Measurements from ENCODE around the gene KCNQ1.

The KCNQ1 gene

GRCh38 chr11:2399488-2400068 is 45.2 kb upstream of the KCNQ1 start:
- H3K4me1 ChIP-seq (ENCODE audit: insufficient read depth, low read length, severe bottlenecking) = peaks cover 23% of the 10 kb centered on the region
- no peaks in the 10 kb centered on the region for H3K9me2 ChIP-seq (ENCODE audit: low read depth, low read length)
- no peak overlapping the region for H2AFZ ChIP-seq (ENCODE audit: low read length)
- no peaks in the 10 kb centered on the region for H4K20me1 ChIP-seq (ENCODE audit: insufficient read depth, low read length)
- H3K27ac ChIP-seq (ENCODE audit: low read depth, low read length, poor library complexity, severe bottlenecking) = peak overlapping the region; percentile 55
- no peaks in the 10 kb centered on the region for H3K79me2 ChIP-seq (ENCODE audit: insufficient read depth, low read length)
- peaks cover 50% of the 10 kb centered on the region for H3K36me3 ChIP-seq (ENCODE audit: insufficient read depth, low read length)
- no peaks in the 10 kb centered on the region for H3F3A ChIP-seq (ENCODE audit: insufficient read depth, low read length)
- H3K27me3 ChIP-seq (ENCODE audit: insufficient read depth, low read length) = no peaks in the 10 kb centered on the region
- peak overlapping the region; percentile 76 for H3K9ac ChIP-seq (ENCODE audit: low read length)
- peak overlapping the region; percentile 71 for H3K4me3 ChIP-seq (ENCODE audit: low read depth, low read length, poor library complexity, severe bottlenecking)
- TF ChIP-seq CTCF (IDR thresholded peaks at IDR 0.05; ENCODE audit: low read length) (no peak), EZH2 (IDR thresholded peaks at IDR 0.05; ENCODE audit: borderline replicate concordance, low read length) (no peak)
- no peaks in the 10 kb centered on the region for H3K9me3 ChIP-seq (ENCODE audit: low read length)
- peak overlapping the region; percentile 69 for H3K4me2 ChIP-seq (ENCODE audit: low read length)

- Histone ChIP-seq H4K20me1 (ENCODE audit: insufficient read depth, low read length) (no peaks in the 10 kb centered on the region), H3K4me1 (ENCODE audit: insufficient read depth, low read length, severe bottlenecking) (peaks cover 21% of the 10 kb centered on the region), H3K27me3 (ENCODE audit: insufficient read depth, low read length) (no peaks in the 10 kb centered on the region), H3K27ac (ENCODE audit: low read depth, low read length, poor library complexity, severe bottlenecking) (peak within 1 kb of the TSS; percentile 55), H3K9me2 (ENCODE audit: low read depth, low read length) (no peaks in the 10 kb centered on the region), H3K4me3 (ENCODE audit: low read depth, low read length, poor library complexity, severe bottlenecking) (peak within 1 kb of the TSS; percentile 86), H3K9ac (ENCODE audit: low read length) (peak within 1 kb of the TSS; percentile 95), H3F3A (ENCODE audit: insufficient read depth, low read length) (no peaks in the 10 kb centered on the region), H3K36me3 (ENCODE audit: insufficient read depth, low read length) (peaks cover 45% of the 10 kb centered on the region), H3K4me2 (ENCODE audit: low read length) (peak within 1 kb of the TSS; percentile 79), H3K9me3 (ENCODE audit: low read length) (no peaks in the 10 kb centered on the region), H2AFZ (ENCODE audit: low read length) (no peak within 1 kb of the TSS), H3K79me2 (ENCODE audit: insufficient read depth, low read length) (no peaks in the 10 kb centered on the region)
- TF ChIP-seq EZH2 (IDR thresholded peaks at IDR 0.05; ENCODE audit: borderline replicate concordance, low read length) = no peak
- peak; percentile 91 for TF ChIP-seq CTCF (IDR thresholded peaks at IDR 0.05; ENCODE audit: low read length)
These were observed 44.6 kb upstream of the KCNQ1 start, which contains the start of gene TSSC4 for GRCh38 chr11:2400069-2400761. Gene TSSC4 (plus strand): TSS chr11:2400750. CDS start chr11:2402634, 1,884 bp downstream.

- Histone ChIP-seq H3K4me2 (ENCODE audit: low read length) (peak overlapping the region; percentile 79), H4K20me1 (ENCODE audit: insufficient read depth, low read length) (no peaks in the 10 kb centered on the region), H3K27me3 (ENCODE audit: insufficient read depth, low read length) (no peaks in the 10 kb centered on the region), H3K9ac (ENCODE audit: low read length) (peak overlapping the region; percentile 95), H2AFZ (ENCODE audit: low read length) (no peak overlapping the region), H3K9me2 (ENCODE audit: low read depth, low read length) (no peaks in the 10 kb centered on the region), H3F3A (ENCODE audit: insufficient read depth, low read length) (no peaks in the 10 kb centered on the region), H3K36me3 (ENCODE audit: insufficient read depth, low read length) (peaks cover 38% of the 10 kb centered on the region), H3K9me3 (ENCODE audit: low read length) (no peaks in the 10 kb centered on the region), H3K27ac (ENCODE audit: low read depth, low read length, poor library complexity, severe bottlenecking) (peak overlapping the region; percentile 22), H3K79me2 (ENCODE audit: insufficient read depth, low read length) (no peaks in the 10 kb centered on the region), H3K4me3 (ENCODE audit: low read depth, low read length, poor library complexity, severe bottlenecking) (peak overlapping the region; percentile 86), H3K4me1 (ENCODE audit: insufficient read depth, low read length, severe bottlenecking) (peaks cover 21% of the 10 kb centered on the region)
- TF ChIP-seq EZH2 (IDR thresholded peaks at IDR 0.05; ENCODE audit: borderline replicate concordance, low read length) (no peak), CTCF (IDR thresholded peaks at IDR 0.05; ENCODE audit: low read length) (no peak)
These were observed 43.9 kb upstream of the KCNQ1 start for GRCh38 chr11:2400762-2401435.
